NK-92 treated with Interleukin-12 subunit alpha and Interleukin-12 subunit beta, amount 100 ng/mL, for 24 hours (cell line): Measurements from ENCODE around the gene TLR8.

Experiments
- DNase-seq: peaks from one replicate; lab custom pipeline; 2025; lab: John Stamatoyannopoulos, UW

The TLR8 gene

GRCh38 chrX:12906046-12906761, at the start of gene TLR8:
Gene TLR8, plus strand, starts transcription at chrX:12906620. Its CDS starts 87 bp downstream, at chrX:12906707.
- DNase-seq = no peak

- DNase-seq = no peak
Measured at GRCh38 chrX:12865359-12865758, 41.1 kb upstream of the TLR8 start.

GRCh38 chrX:12866451-12867377, 39.7 kb upstream of the TLR8 start, which contains the start of gene TLR7:
Gene TLR7, plus strand, starts transcription at chrX:12867072. Its CDS starts 507 bp downstream, at chrX:12867579.
- DNase-seq = no peak

- DNase-seq = no peak
Measured at GRCh38 chrX:12867685-12868084, 38.7 kb upstream of the TLR8 start.

- no peak for DNase-seq
Measured at GRCh38 chrX:12868747-12869146, 37.7 kb upstream of the TLR8 start.

GRCh38 chrX:12871257-12871656, 35.2 kb upstream of the TLR8 start:
- DNase-seq = no peak

- DNase-seq = no peak
Measured at GRCh38 chrX:12872741-12873140, 33.7 kb upstream of the TLR8 start.

- no peak for DNase-seq
Measured at GRCh38 chrX:12874581-12874980, 31.8 kb upstream of the TLR8 start.

GRCh38 chrX:12877386-12877785, 29.0 kb upstream of the TLR8 start:
- no peak for DNase-seq

GRCh38 chrX:12878536-12878935, 27.9 kb upstream of the TLR8 start:
- no peak for DNase-seq

GRCh38 chrX:12881914-12882313, 24.5 kb upstream of the TLR8 start:
- DNase-seq = no peak

- no peak for DNase-seq
Measured at GRCh38 chrX:12885508-12885907, 20.9 kb upstream of the TLR8 start.

GRCh38 chrX:12886545-12886944, 19.9 kb upstream of the TLR8 start:
- DNase-seq = no peak

- DNase-seq = no peak
Measured at GRCh38 chrX:12887141-12887540, 19.3 kb upstream of the TLR8 start.

- no peak for DNase-seq
Measured at GRCh38 chrX:12887767-12888166, 18.7 kb upstream of the TLR8 start.

- DNase-seq = no peak
Measured at GRCh38 chrX:12890467-12890866, 16.0 kb upstream of the TLR8 start.

- DNase-seq = no peak
Measured at GRCh38 chrX:12891171-12891570, 15.2 kb upstream of the TLR8 start.

- DNase-seq = no peak
Measured at GRCh38 chrX:12891915-12892506, 14.4 kb upstream of the TLR8 start.

- no peak for DNase-seq
Measured at GRCh38 chrX:12892716-12893115, 13.7 kb upstream of the TLR8 start.

- DNase-seq = no peak
Measured at GRCh38 chrX:12894074-12895030, 12.1 kb upstream of the TLR8 start.

GRCh38 chrX:12895866-12896265, 10.6 kb upstream of the TLR8 start:
- DNase-seq = no peak

- DNase-seq = no peak
Measured at GRCh38 chrX:12896935-12897334, 9.5 kb upstream of the TLR8 start.
